GM23338 (cell line): Measurements from ENCODE around the gene KIF6.

ENCODE experiments used
- CREB1 ChIP-seq: fragments of 250-450 bp; sonication (Bioruptor Pico); IDR thresholded peaks from 2 replicates; pipeline ENCODE4 v1.5.0; 2020; ENCODE audit warnings: low read depth, mild to moderate bottlenecking, moderate library complexity
- POLR2AphosphoS5 ChIP-seq: IDR thresholded peaks from 2 replicates; pipeline ENCODE4 v1.6.1; 2016; ENCODE audit warnings: antibody characterized with exemption, low read depth
- TF ChIP-seq, protein P1 (sequence below), 2 experiments: fragments of 200-600 bp in 1 of 2; sonication (generic) in 1 of 2; conservative IDR thresholded peaks; 2 replicates each; pipeline versions ENCODE4 v1.5.1 to v1.6.1; 2016 to 2017; ENCODE audit warnings: antibody characterized with exemption in 2 of 2, low read depth in 2 of 2, mild to moderate bottlenecking in 2 of 2, moderate library complexity in 1 of 2

DNA sequence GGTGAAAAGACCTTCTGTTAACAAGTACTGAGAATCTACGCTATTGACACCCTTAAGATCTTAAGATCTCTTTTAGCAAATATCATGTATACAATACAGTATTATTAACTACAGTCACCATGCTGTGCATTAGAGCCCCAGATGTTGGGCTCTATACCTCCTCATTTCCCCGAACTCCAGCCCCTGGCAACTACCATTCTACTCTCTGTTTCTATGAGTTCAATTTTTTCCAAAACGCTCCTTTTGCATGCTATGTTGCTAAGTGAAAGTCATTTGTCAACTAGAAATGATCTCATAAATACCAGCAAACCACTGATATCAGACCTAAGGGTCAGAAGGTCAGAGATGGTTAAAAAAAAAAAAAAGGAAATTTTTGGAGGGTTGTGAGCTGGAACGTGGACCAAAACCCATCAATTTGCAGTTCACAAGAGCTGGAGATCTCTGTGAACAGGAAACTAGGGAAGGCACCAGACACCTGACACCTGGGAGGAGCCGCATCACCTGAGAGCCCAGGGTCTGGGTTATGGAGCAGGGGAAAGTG lies 280.7 kb downstream of the KIF6 start:
- TF ChIP-seq, protein P1, sequence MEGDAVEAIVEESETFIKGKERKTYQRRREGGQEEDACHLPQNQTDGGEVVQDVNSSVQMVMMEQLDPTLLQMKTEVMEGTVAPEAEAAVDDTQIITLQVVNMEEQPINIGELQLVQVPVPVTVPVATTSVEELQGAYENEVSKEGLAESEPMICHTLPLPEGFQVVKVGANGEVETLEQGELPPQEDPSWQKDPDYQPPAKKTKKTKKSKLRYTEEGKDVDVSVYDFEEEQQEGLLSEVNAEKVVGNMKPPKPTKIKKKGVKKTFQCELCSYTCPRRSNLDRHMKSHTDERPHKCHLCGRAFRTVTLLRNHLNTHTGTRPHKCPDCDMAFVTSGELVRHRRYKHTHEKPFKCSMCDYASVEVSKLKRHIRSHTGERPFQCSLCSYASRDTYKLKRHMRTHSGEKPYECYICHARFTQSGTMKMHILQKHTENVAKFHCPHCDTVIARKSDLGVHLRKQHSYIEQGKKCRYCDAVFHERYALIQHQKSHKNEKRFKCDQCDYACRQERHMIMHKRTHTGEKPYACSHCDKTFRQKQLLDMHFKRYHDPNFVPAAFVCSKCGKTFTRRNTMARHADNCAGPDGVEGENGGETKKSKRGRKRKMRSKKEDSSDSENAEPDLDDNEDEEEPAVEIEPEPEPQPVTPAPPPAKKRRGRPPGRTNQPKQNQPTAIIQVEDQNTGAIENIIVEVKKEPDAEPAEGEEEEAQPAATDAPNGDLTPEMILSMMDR (conservative IDR thresholded peaks at IDR 0.05; ENCODE audit: low read depth in 2 of 2): no peak
- TF ChIP-seq POLR2AphosphoS5 (no peak), CREB1 (CRISPR knock-in tag) (no peak)
